Astrocyte (in vitro differentiated cells and primary cell): ENCODE results near the gene ONECUT3. TPM values are rescaled to one million over a fixed set of nuclear protein-coding genes. Genes with fewer than 3 reads are reported as not detected.

Experiments used
- DNase-seq: peaks from one replicate; pipeline ENCODE4 v3.0.0-alpha.2; 2010; ENCODE audit warnings: low read depth
- FAIRE-seq: peaks from 2 replicates; lab custom pipeline; 2011; peaks lifted over from hg19 to GRCh38; lab: Jason Lieb, UNC
- H2AFZ ChIP-seq: 2 replicates; pipeline ENCODE4 v1.6.0; 2012; ENCODE audit warnings: low read depth, low read length, inconsistent platforms
- H3K27ac ChIP-seq: 2 replicates; pipeline ENCODE4 v1.5.1; 2011; ENCODE audit warnings: low read depth, low read length, inconsistent platforms
- H3K27me3 ChIP-seq: 2 replicates; pipeline ENCODE4 v1.6.0; 2011; ENCODE audit warnings: low read length, inconsistent platforms; ENCODE audit not compliant: insufficient read depth
- H3K36me3 ChIP-seq: 2 replicates; pipeline ENCODE4 v1.5.1; 2011; ENCODE audit warnings: low read length, inconsistent platforms; ENCODE audit not compliant: insufficient read depth
- H3K4me1 ChIP-seq: 2 replicates; pipeline ENCODE4 v1.5.1; 2011; ENCODE audit warnings: low read length, inconsistent platforms; ENCODE audit not compliant: insufficient read depth
- H3K4me2 ChIP-seq: 2 replicates; pipeline ENCODE4 v1.6.0; 2012; ENCODE audit warnings: low read length, inconsistent platforms
- H3K4me3 ChIP-seq: 2 replicates; pipeline ENCODE4 v1.5.1; 2011; ENCODE audit warnings: low read depth, mild to moderate bottlenecking, low read length, inconsistent platforms; ENCODE audit not compliant: insufficient read depth
- H3K79me2 ChIP-seq: 2 replicates; pipeline ENCODE4 v1.6.0; 2012; ENCODE audit warnings: mild to moderate bottlenecking, low read length, inconsistent platforms; ENCODE audit not compliant: insufficient read depth
- H3K9ac ChIP-seq: 2 replicates; pipeline ENCODE4 v1.6.0; 2012; ENCODE audit warnings: mild to moderate bottlenecking, low read length, inconsistent platforms
- H3K9me3 ChIP-seq: 2 replicates; pipeline ENCODE4 v1.5.1; 2012; ENCODE audit warnings: low read depth, mild to moderate bottlenecking, low read length, inconsistent platforms; ENCODE audit not compliant: insufficient read depth
- H4K20me1 ChIP-seq: 2 replicates; pipeline ENCODE4 v1.6.0; 2012; ENCODE audit warnings: low read length, inconsistent platforms; ENCODE audit not compliant: insufficient read depth
- H3K27ac Mint-ChIP-seq: one replicate; pipeline ENCODE4 v1.8.0; 2021; ENCODE audit warnings: mild to moderate bottlenecking, mixed read lengths; ENCODE audit not compliant: unreplicated experiment
- H3K27me3 Mint-ChIP-seq: one replicate; pipeline ENCODE4 v1.8.0; 2021; ENCODE audit warnings: low read depth, mixed read lengths; ENCODE audit not compliant: unreplicated experiment
- H3K36me3 Mint-ChIP-seq: one replicate; pipeline ENCODE4 v1.8.0; 2021; ENCODE audit warnings: low read depth, mixed read lengths; ENCODE audit not compliant: unreplicated experiment
- H3K4me1 Mint-ChIP-seq: one replicate; pipeline ENCODE4 v1.8.0; 2021; ENCODE audit warnings: low read depth, mixed read lengths; ENCODE audit not compliant: unreplicated experiment
- H3K4me3 Mint-ChIP-seq: one replicate; pipeline ENCODE4 v1.8.0; 2021; ENCODE audit warnings: mild to moderate bottlenecking, moderate library complexity, mixed read lengths; ENCODE audit not compliant: unreplicated experiment
- H3K9me3 Mint-ChIP-seq: one replicate; pipeline ENCODE4 v1.8.0; 2021; ENCODE audit warnings: mild to moderate bottlenecking, mixed read lengths; ENCODE audit not compliant: unreplicated experiment
- CTCF ChIP-seq: IDR thresholded peaks from 2 replicates; pipeline ENCODE4 v1.5.1; 2011; ENCODE audit warnings: low read depth, mild to moderate bottlenecking, inconsistent platforms, low read length, moderate library complexity; ENCODE audit not compliant: insufficient read depth
- EZH2 ChIP-seq: IDR thresholded peaks from 2 replicates; pipeline ENCODE4 v1.6.1; 2012; ENCODE audit warnings: mild to moderate bottlenecking, low read length, inconsistent platforms; ENCODE audit not compliant: insufficient read depth
- total RNA-seq: library from RNA; stranded (reverse); gene quantifications from 2 replicates; pipeline ENCODE4 v1.2.1, GENCODE V29; 2021

The ONECUT3 gene
- total RNA-seq, 1 donor from 2014 or later: not detected

GRCh38 chr19:1707240-1707639, 46.1 kb upstream of the ONECUT3 start:
- Histone ChIP-seq H3K4me3 (no peak overlapping the region), H3K4me2 (no peak overlapping the region), H3K27me3 (no peaks in the 10 kb centered on the region), H3K27ac (no peak overlapping the region), H3K79me2 (no peaks in the 10 kb centered on the region), H3K9me3 (no peaks in the 10 kb centered on the region), H3K4me1 (no peaks in the 10 kb centered on the region), H3K36me3 (no peaks in the 10 kb centered on the region), H4K20me1 (no peaks in the 10 kb centered on the region), H3K9ac (no peak overlapping the region), H2AFZ (no peak overlapping the region)
- FAIRE-seq (no peak), DNase-seq (no peak)
- Mint-ChIP-seq H3K27me3 (peaks cover 23% of the 10 kb centered on the region), H3K4me3 (no peak overlapping the region), H3K4me1 (no peaks in the 10 kb centered on the region), H3K9me3 (peaks cover 26% of the 10 kb centered on the region), H3K36me3 (no peaks in the 10 kb centered on the region), H3K27ac (no peak overlapping the region)
- TF ChIP-seq EZH2: no peak
- no peak for TF ChIP-seq CTCF

GRCh38 chr19:1713170-1713569, 40.1 kb upstream of the ONECUT3 start:
- no peak overlapping the region for H3K4me2 ChIP-seq
- no peak for DNase-seq
- H3K27me3 ChIP-seq: peaks cover 4% of the 10 kb centered on the region
- no peak overlapping the region for H3K4me3 Mint-ChIP-seq
- H3K9me3 ChIP-seq: peaks cover 7% of the 10 kb centered on the region
- H3K27ac ChIP-seq: no peak overlapping the region
- no peak overlapping the region for H3K4me3 ChIP-seq
- no peaks in the 10 kb centered on the region for H4K20me1 ChIP-seq
- no peak for TF ChIP-seq CTCF
- no peaks in the 10 kb centered on the region for H3K79me2 ChIP-seq
- peaks cover 14% of the 10 kb centered on the region for H3K9me3 Mint-ChIP-seq
- no peak overlapping the region for H3K9ac ChIP-seq
- no peaks in the 10 kb centered on the region for H3K4me1 Mint-ChIP-seq
- no peak overlapping the region for H3K27ac Mint-ChIP-seq
- no peaks in the 10 kb centered on the region for H3K36me3 ChIP-seq
- H3K36me3 Mint-ChIP-seq: peaks cover 1% of the 10 kb centered on the region
- peaks cover 42% of the 10 kb centered on the region for H3K27me3 Mint-ChIP-seq
- no peak for FAIRE-seq
- H3K4me1 ChIP-seq: no peaks in the 10 kb centered on the region
- no peak overlapping the region for H2AFZ ChIP-seq

- Mint-ChIP-seq H3K27me3 (peaks cover 43% of the 10 kb centered on the region), H3K4me3 (no peak overlapping the region), H3K4me1 (no peaks in the 10 kb centered on the region), H3K36me3 (peaks cover 1% of the 10 kb centered on the region), H3K9me3 (peaks cover 8% of the 10 kb centered on the region), H3K27ac (no peak overlapping the region)
- Histone ChIP-seq H3K27me3 (peaks cover 10% of the 10 kb centered on the region), H3K27ac (no peak overlapping the region), H4K20me1 (no peaks in the 10 kb centered on the region), H3K4me3 (no peak overlapping the region), H3K9ac (no peak overlapping the region), H3K79me2 (no peaks in the 10 kb centered on the region), H3K9me3 (peaks cover 7% of the 10 kb centered on the region), H3K4me2 (no peak overlapping the region), H3K4me1 (no peaks in the 10 kb centered on the region), H2AFZ (no peak overlapping the region), H3K36me3 (no peaks in the 10 kb centered on the region)
- TF ChIP-seq EZH2 (no peak), CTCF (no peak)
- FAIRE-seq: no peak
- DNase-seq: no peak
Observed at GRCh38 chr19:1715540-1715939, 37.8 kb upstream of the ONECUT3 start.
